ENCODE results near the gene CEMP1.
"Not testable (repeated sequence)": the region's sequence is repeated elsewhere in the genome, so short reads cannot be mapped to it uniquely, and the experiment has no call there.

CEMP1 gene, protein sequence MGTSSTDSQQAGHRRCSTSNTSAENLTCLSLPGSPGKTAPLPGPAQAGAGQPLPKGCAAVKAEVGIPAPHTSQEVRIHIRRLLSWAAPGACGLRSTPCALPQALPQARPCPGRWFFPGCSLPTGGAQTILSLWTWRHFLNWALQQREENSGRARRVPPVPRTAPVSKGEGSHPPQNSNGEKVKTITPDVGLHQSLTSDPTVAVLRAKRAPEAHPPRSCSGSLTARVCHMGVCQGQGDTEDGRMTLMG

DNA sequence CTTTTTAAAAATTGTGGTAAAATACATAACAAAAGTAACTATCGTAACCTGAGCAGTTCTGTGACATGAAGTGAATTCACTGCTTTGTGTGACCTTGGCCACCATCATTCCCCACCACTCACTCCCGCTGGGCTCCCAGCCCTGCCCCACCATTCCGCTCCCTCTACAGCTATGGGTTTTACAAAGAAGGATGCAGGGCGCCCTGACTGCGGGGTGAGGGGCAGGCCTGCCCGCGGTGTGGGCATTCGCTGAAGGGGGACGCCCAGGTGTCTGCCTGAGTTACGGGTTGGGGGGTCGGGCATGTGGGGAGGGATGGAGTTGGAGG lies at the start of gene CEMP1:
CEMP1 (minus strand) TSS at position 38 of the 325 bp plus-strand sequence. CDS start 335 bp downstream, outside the sequence.
- TF ChIP-seq, protein P1, sequence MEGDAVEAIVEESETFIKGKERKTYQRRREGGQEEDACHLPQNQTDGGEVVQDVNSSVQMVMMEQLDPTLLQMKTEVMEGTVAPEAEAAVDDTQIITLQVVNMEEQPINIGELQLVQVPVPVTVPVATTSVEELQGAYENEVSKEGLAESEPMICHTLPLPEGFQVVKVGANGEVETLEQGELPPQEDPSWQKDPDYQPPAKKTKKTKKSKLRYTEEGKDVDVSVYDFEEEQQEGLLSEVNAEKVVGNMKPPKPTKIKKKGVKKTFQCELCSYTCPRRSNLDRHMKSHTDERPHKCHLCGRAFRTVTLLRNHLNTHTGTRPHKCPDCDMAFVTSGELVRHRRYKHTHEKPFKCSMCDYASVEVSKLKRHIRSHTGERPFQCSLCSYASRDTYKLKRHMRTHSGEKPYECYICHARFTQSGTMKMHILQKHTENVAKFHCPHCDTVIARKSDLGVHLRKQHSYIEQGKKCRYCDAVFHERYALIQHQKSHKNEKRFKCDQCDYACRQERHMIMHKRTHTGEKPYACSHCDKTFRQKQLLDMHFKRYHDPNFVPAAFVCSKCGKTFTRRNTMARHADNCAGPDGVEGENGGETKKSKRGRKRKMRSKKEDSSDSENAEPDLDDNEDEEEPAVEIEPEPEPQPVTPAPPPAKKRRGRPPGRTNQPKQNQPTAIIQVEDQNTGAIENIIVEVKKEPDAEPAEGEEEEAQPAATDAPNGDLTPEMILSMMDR (IDR thresholded peaks at IDR 0.05; ENCODE audit: insufficient read depth, missing control alignments), result no peak
- FAIRE-seq (no peak), DNase-seq (ENCODE audit: insufficient read length, low spot score) (no peak)

DNA sequence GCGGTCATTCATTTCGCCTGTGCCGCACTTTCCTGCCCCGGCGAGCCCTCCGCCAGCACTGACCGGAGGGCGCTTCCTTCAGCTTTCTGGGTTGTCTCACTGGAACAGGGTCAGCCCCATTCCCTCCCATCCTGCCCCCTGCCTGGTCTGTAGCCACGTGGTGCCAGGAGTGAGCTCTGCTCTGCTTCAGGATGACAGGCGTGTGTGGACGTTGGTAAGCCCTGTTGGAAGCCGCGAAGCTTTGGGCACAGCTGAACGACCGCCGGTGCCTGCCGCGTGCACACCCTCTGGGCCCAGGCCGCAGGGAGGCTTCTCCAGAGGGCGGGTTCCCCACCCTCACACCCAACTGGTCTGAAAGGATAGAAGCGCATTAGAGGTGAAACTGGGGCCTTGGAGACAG lies 49.6 kb upstream of the CEMP1 start:
- not testable (repeated sequence) for DNase-seq (ENCODE audit: insufficient read length, low spot score); FAIRE-seq

DNA sequence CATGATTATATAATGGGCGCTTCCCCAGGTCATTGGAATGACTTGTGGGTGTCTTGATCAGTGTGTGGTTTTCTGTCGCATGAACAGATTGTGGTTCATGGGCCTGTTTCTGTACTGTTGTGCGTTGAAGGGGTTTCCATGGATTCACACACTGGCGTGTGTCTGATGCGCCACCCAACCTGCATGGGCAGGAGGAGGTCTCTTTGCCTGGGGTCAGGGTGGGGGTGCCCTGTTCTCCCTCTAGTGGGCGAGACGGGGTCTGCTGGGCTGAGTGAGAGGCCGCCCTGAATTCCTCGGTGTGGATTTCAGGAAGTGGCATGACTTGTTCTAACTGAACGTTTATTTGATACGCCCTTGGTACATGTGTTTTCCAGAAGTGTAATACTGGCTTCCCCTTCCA lies 48.9 kb upstream of the CEMP1 start:
- DNase-seq (ENCODE audit: insufficient read length, low spot score), result not testable (repeated sequence)

DNA sequence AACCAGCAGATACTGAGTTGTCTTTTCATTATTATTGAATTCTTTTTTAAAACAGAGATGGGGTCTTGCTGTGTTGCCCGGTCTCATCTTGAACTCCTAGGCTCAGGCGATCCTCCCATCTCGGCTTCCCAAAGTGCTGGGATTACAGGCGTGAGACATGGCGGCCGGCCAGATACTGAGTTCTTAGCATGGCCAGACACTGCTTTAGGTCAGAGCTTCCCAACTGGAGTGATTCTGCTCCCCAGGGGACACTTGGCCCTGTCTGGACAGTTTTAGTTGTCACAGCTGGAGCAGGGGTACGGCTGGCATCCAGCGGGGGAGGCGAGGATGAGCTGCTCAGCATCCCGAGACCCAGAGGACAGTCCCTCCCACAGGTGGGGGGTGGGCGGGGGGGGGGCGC lies 47.7 kb upstream of the CEMP1 start:
- FAIRE-seq; DNase-seq (ENCODE audit: insufficient read length, low spot score): not testable (repeated sequence)

More for the DNA sequence above, 48.9 kb upstream of the CEMP1 start:
- FAIRE-seq, result not testable (repeated sequence)

DNA sequence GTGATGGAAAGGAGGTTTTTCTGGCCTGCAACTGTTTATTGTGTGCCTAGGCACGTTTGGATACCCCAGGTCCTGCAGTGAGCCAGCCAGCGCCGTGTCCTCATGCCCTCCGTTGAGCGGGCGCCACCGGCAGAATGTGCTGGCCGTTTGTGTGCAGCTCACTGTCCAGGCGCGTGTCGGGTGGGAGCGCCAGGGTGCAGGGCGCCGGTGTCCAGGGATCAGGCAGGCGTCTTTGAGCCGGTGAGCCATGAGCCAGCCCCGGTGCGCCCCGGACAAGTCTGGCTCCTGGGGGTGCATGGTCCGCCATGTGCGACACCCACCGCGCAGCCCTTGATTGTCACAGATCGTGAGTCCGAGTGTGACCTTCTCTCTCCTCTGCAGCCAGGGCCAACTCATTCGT lies 45.8 kb upstream of the CEMP1 start:
- not testable (repeated sequence) for DNase-seq (ENCODE audit: insufficient read length, low spot score); FAIRE-seq

DNA sequence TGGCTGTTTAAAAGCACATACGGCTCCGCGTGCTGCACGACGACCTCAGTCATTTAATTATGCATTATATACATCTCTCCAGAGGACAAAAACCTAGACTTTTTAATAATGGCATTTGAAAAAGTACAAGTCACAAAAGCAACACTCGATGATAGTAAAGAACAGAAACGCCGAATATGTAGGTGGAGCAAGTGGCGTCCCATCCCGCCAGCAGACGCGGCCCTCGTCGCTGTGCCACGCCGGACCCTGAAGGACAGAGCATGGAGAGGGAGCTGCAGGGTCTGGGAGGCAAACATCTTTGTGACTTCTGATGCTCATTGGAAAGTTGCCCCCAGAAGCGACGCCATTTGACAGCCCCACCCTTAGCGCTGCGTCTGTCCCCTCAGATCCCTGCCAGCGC lies 44.6 kb upstream of the CEMP1 start:
- DNase-seq (ENCODE audit: insufficient read length, low spot score); FAIRE-seq: not testable (repeated sequence)

DNA sequence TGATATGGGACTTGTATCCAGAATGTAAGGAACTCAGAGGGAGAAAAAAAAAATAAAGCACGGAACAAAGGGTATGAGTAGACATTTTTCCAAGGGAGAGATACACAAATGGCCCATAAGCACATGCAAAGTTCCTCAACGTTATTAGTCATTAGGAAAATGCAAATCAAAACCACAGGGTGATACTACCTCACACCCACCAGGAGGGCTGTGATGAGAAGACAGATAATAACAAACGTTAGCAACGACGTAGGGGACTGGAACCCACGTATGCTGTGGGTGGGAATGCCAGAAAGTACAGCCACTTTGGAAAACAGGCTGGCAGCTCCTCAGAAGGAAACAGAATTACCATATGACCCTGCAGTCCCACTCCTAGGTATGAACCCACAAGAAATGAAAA lies 41.5 kb upstream of the CEMP1 start:
- DNase-seq (ENCODE audit: insufficient read length, low spot score), result not testable (repeated sequence)
- FAIRE-seq, result peak; percentile 41

DNA sequence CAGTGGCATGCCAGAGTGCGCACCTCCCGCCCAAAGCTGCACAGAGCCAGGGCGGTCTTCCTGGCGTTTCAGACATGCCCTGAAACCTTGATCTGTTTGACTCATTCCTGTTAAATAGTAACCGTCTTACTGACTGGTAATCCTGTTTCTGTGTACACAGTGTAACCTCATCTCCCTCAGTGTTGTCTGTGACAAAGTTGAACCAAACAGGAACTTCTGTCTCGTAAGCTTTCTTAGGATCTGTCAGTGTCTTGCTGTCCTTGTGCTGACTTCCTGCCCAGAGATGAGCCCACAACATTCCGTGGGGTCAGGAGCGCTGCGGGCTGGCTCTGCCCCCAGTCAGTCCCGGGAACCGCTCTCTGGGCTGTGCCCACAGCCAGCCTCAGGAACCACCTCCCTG lies 37.4 kb upstream of the CEMP1 start:
- not testable (repeated sequence) for FAIRE-seq; DNase-seq (ENCODE audit: insufficient read length, low spot score)

DNA sequence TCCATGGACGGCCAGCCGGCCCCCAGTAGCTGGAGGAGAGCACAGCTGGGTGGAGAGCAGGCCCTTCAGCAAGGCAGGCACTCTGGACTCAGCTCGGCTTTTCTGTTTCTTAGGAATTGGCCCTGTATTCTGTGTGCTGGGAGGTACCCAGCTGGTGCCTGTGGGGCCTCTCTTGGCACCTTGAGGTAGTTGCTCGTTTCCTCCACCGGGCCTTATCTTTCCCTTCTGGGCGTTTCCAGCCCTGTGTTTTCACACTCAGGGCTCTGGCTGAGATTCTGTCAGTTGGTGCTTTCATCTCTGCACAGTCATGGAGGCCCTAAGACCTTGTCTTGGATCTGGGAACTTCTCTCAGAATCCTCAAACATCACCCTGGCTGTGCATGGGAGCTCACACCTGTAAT lies 36.3 kb upstream of the CEMP1 start:
- not testable (repeated sequence) for DNase-seq (ENCODE audit: insufficient read length, low spot score); FAIRE-seq

DNA sequence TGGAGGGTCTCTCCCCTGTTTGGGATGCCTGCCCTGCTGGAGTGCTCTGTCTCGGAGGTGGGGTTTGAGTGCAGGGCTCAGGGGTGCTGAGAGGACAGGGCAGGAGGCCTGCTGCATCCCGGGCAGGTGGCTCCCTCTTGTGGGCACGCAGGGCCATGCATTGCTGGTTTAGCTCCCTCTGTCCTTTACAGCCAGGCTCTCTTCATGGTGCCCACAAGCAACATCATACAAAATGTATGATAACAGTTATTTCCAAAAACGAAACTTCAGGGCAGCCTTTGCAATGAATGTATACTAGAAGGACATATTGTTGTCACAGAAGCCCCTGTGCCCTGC lies 29.6 kb upstream of the CEMP1 start:
- TF ChIP-seq, protein P1 (IDR thresholded peaks at IDR 0.05; ENCODE audit: insufficient read depth, missing control alignments), result peak; percentile 46
- not testable (repeated sequence) for DNase-seq (ENCODE audit: insufficient read length, low spot score); FAIRE-seq

DNA sequence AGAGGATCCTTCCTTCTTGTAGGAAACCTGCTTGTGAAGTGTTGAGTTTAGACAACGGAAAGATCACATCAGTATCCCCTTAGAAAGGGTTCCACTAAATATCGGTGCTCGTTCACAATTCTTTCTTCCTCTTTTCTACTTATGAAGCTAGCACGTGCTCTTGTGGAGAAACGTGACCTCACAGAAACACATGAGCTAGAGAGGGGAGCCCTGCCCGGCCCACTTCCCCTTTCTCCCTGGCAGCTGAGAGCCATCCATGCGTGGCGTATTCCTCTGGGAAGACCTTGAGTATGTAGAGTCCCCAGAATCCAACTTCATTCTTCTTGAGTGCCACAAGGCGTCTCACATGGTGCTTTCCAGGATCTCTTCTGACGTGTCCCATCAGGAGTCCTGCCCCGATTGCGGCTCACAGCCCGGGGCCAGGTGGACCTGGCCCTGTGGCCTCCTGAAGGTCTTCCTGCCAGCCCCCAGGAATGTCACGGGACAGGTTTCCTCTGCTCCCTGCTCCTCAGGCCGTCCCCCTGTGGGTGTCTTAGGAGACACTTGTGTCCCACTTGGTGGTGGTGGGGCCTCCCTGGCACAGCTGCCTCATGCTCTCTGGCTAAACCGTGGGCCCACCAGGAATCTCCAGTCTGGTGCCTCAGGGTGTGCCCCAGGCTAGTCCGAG lies 29.1 kb upstream of the CEMP1 start:
- not testable (repeated sequence) for FAIRE-seq; DNase-seq (ENCODE audit: insufficient read length, low spot score)

DNA sequence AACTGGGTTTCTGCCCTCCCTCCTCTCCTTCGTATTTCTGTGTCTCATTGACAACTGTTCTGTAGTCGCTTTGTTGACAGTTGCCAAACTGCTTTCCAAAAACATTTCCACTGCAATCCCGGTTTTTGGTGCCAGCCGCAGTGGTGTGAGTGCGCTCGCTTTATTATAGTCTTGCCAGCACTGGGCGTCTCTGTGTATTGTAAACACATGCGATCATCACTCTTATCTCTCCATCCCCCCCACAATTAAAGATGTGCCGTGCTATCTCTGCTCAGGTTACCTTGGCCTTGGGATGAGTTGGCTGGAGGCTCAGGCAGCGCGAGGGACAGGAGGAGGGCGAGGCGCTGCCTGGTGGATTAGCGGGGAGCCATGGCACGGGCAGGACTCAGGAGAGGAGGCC lies 25.9 kb upstream of the CEMP1 start:
- FAIRE-seq; DNase-seq (ENCODE audit: insufficient read length, low spot score): not testable (repeated sequence)

DNA sequence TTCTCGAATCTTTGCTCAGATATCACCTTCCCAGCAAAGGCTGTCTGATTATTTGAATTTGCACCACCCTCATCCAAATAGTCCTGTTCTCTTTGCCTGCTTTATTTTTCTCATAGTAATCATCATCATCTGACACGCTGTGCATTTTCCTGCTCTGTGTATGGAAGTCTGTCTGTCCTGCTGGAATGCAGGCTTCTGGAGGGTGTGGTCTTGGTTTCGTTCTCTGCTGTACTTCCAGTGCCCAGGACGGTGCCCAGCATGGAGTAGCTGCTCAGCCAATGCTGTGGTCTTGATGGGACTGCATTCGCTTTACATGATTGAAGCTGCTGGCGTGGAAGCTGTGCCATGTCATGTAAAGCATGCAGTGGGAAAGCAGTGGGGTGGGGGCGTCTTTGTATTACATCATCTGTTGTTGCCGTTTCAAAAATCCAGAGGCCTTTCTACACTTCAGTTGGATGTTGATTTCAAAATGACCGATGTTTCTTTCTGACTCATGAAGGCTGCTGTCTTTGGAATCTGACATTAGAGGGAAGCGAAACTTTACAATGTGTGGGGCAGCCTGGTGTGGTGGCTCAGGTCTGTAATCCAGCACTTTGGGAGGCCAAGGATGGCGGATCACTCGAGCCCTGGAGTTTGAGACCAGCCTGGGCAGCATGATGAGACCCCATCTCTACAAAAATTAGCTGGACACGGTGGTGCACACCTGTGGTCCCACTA lies 23.7 kb upstream of the CEMP1 start:
- not testable (repeated sequence) for FAIRE-seq; DNase-seq (ENCODE audit: insufficient read length, low spot score)

DNA sequence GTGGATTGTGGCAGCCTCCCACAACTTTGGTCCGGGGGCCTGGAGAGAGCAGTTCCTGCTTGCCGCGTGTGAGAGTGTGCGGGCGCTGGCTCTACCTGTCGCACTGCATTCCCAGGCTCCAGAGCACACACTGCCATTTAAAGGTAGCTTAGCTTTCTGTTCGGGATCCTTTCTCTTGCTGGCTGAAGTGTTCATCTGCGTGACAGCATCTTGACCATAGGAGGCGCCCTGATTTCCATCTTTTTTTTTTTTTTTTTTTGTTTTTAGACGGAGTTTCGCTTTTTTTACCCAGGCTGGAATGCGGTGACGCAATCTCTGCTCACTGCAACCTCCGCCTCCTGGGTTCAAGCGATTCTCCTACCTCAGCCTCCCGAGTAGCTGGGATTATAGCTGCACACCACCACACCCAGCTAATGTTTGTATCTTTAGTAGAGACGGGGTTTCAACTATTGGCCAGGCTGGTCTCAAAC lies 20.2 kb upstream of the CEMP1 start:
- not testable (repeated sequence) for DNase-seq (ENCODE audit: insufficient read length, low spot score); FAIRE-seq

DNA sequence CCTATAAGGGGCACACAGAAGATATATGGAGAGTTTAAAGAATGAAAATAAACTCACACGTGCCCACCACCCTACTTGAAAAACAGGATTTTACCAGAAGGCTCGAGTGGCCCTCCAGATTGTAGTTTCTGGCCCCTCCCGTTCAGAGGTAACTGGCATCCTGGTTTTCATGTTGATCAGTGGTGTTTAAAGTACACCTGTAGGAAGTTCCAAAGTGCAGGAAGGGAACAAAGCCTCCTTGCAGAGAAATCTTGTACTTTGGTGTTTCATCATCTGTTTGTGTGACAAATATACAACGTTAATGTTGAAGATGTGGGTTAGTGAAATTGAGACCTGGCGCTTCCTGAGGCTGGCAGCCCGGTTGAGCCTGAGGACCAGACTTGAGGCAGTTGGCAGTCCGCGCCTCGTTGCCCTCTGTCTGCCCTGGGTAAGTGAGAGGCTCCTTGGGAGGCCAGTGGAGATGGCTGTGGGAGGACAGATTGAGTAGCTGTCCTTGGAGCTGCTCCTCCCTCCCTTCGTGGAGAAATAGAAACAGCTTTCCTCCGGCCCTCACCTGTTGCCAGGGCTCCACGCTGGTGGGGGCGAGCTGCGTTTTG lies 19.2 kb upstream of the CEMP1 start:
- DNase-seq (ENCODE audit: insufficient read length, low spot score); FAIRE-seq: not testable (repeated sequence)

DNA sequence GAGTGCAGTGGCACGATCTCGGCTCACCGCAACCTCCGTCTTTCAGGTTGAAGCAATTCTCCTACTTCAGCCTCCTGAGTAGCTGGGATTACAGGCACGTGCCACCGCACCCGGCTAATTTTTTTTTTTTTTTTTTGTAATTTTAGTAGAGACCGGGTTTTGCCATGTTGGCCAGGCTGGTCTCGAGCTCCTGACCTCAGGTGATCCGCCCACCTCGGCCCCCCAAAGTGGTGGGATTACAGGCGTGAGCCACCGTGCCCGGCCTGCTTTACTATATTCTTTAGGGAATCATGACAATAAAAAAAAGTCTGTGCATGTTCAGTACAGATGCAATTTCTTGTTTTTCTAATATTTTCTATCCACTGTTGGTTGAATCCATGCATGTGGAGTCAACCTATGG lies 12.6 kb upstream of the CEMP1 start:
- FAIRE-seq; DNase-seq (ENCODE audit: insufficient read length, low spot score): not testable (repeated sequence)

DNA sequence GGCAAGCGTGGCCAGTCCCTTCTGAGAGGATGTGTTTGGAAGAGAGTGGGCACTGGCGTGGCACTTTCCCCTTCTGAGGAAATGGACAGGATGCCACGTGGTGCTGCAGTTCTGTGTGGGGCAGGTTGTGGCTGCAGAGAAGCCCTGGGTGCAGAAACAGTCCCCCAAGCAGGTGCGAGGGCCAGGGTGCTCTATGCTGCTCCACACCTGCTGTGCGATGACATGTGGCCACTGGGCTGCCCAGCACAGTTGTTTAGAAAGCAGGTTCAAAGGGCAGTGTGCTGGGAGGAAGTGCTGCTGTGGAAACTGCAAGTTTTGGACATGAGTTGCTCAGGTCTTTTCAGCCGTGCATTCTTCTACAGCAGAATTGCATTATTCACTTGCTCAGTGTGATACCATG lies 10.2 kb upstream of the CEMP1 start:
- not testable (repeated sequence) for DNase-seq (ENCODE audit: insufficient read length, low spot score); FAIRE-seq
